GM18502 (cell line): ENCODE measurements around the gene ZNF488.

Source experiments
- ATAC-seq: cut with Tn5 transposase; IDR thresholded peaks from one replicate; pipeline ENCODE4 v1.9.1; 2021; ENCODE audit warnings: mild to moderate bottlenecking; ENCODE audit not compliant: unreplicated experiment, poor library complexity

ZNF488 gene

DNA sequence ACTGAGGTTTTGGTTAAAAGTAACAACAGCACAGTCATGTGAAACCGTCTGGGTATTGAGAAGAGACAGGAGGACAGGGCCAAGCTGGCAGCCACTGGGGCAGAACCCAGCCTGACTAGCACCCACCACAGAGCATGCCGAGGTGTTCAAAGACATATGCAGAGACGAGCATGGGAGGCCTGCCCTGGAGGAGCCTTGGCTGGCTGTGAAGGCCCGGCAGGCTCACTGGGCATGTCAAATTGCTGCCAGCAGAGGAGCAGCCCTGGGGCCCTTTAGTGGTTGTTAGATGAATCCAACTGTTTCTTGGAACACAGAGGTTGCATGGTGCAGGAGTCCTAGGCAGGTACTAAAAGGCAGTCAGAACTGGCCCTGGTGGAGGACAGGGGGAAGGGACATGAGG is 66.8 kb downstream of the ZNF488 start:
- ATAC-seq: no peak

DNA sequence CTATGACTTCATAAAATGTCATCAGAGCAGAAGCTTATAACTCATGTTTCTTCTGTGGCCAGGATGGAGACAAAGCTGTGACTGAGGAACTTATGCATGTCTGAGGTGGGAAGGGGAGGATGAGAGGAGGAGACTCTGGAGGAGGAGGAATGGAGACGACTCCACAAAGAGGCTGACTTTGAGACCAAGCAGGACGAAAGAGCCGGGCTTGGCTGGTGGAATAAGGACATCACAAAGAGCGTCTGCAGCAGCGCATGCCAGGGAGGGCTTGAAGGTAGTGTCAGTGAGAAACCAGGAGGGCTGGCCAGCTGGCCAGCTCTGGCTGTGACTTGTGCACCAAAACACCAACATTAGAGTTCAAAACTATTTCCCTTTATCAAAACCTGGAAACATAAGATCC is 68.0 kb downstream of the ZNF488 start:
- ATAC-seq: no peak
